Panc1 (cell line): ENCODE results near the gene ARHGAP4. TPM values are rescaled to one million over a fixed set of nuclear protein-coding genes. Genes with fewer than 3 reads are reported as not detected.

ENCODE experiments used
- ATAC-seq: fragments of 200-7000 bp; cut with Tn5 transposase; 2 replicates; pipeline ENCODE4 v1.9.1; 2020; ENCODE audit warnings: mild to moderate bottlenecking, moderate library complexity
- Bru-seq: library from RNA; stranded (reverse); fragments of 400-500 nt; gene quantifications from one replicate; lab custom pipeline; 2021; lab: Mats Ljungman, UMichigan
- BruChase-seq, 2 experiments: library from RNA; stranded (reverse); fragments of 400-500 nt; gene quantifications; one replicate each; lab custom pipeline; 2021; lab: Mats Ljungman, UMichigan
- BruUV-seq: library from RNA; stranded (reverse); fragments of 400-500 nt; replicated peaks from 2 replicates; lab custom pipeline; 2021; lab: Mats Ljungman, UMichigan
- CTCF ChIA-PET: fragments of 300-600 bp; sonication (Branson Sonifier 250); formaldehyde crosslinking; loops from one replicate; lab custom pipeline; 2022; ENCODE audit warnings: antibody characterized with exemption; lab: Charles Lee
- POLR2A ChIA-PET: fragments of 300-600 bp; sonication (Branson Sonifier 250); formaldehyde crosslinking; loops from one replicate; lab custom pipeline; 2022; ENCODE audit warnings: antibody characterized with exemption; lab: Charles Lee
- DNase-seq: peaks from one replicate; pipeline ENCODE4 v3.0.0-alpha.2; 2010; ENCODE audit warnings: low read depth, low spot score
- H3K27ac ChIP-seq: 2 replicates; pipeline ENCODE4 v1.5.1; 2011; ENCODE audit warnings: mild to moderate bottlenecking, low read length, inconsistent platforms
- H3K27me3 ChIP-seq: fragments of 200-500 bp; sonication (Bioruptor generic); 2 replicates; pipeline ENCODE4 v1.6.0; 2014; ENCODE audit warnings: low read length, inconsistent platforms; ENCODE audit not compliant: control insufficient read depth, insufficient read depth
- H3K36me3 ChIP-seq: fragments of 200-500 bp; sonication (Bioruptor generic); 2 replicates; pipeline ENCODE4 v1.5.1; 2014; ENCODE audit warnings: inconsistent platforms, mild to moderate bottlenecking, low read length, moderate library complexity; ENCODE audit not compliant: control insufficient read depth, insufficient read depth
- H3K4me1 ChIP-seq: 2 replicates; pipeline ENCODE4 v1.5.1; 2011; ENCODE audit warnings: inconsistent platforms, mild to moderate bottlenecking, low read length, moderate library complexity; ENCODE audit not compliant: control insufficient read depth, insufficient read depth
- H3K4me3 ChIP-seq, 2 experiments: 2 replicates each; pipeline ENCODE4 v1.5.1; 2011 to 2012; ENCODE audit warnings: low read depth in 2 of 2, low read length in 2 of 2, mild to moderate bottlenecking in 2 of 2, inconsistent platforms in 1 of 2, moderate library complexity in 1 of 2
- H3K9me3 ChIP-seq: fragments of 200-500 bp; sonication (Bioruptor generic); 2 replicates; pipeline ENCODE4 v1.5.1; 2014; ENCODE audit warnings: low read depth, mild to moderate bottlenecking, inconsistent platforms, low read length, moderate library complexity; ENCODE audit not compliant: control insufficient read depth, insufficient read depth
- CTCF ChIP-seq: fragments of 450-650 bp; IDR thresholded peaks from 2 replicates; pipeline ENCODE4 v1.5.1; 2017; ENCODE audit warnings: mild to moderate bottlenecking
- POLR2AphosphoS5 ChIP-seq: IDR thresholded peaks from 2 replicates; pipeline ENCODE4 v1.6.1; 2012; ENCODE audit warnings: mild to moderate bottlenecking, low read depth, low read length, moderate library complexity
- REST ChIP-seq, 2 experiments: IDR thresholded peaks; 2 replicates each; pipeline ENCODE4 v1.6.1; 2011 to 2012; ENCODE audit warnings: low read depth in 2 of 2, control low read depth in 1 of 2, low read length in 1 of 2, mild to moderate bottlenecking in 1 of 2, moderate library complexity in 1 of 2; ENCODE audit not compliant: insufficient read depth in 1 of 2
- SIN3A ChIP-seq: IDR thresholded peaks from 2 replicates; pipeline ENCODE4 v1.6.1; 2012; ENCODE audit warnings: low read depth, mild to moderate bottlenecking, low read length, moderate library complexity, borderline replicate concordance; ENCODE audit not compliant: insufficient read depth
- TCF7L2 ChIP-seq: IDR thresholded peaks from 2 replicates; pipeline ENCODE4 v1.6.1; 2011; ENCODE audit warnings: mild to moderate bottlenecking, low read depth, low read length, inconsistent platforms
- in situ Hi-C: cut with HindIII; loops from 2 replicates; pipeline ENCODE4 v1.10.0; 2016; ENCODE audit warnings: low sequenced_read_pairs, low pct_unique_long_range_greater_than_20kb
- intact Hi-C: fragments of 100-400 bp; cut with micrococcal nuclease; formaldehyde crosslinking; loops from one replicate; pipeline ENCODE4 v1.10.0; 2022; ENCODE audit not compliant: unreplicated experiment
- long read RNA-seq: library from polyadenylated mRNA; unstranded; transcript quantifications from one replicate; pipeline ENCODE4 v2.0.0, GENCODE V29; 2021; ENCODE audit not compliant: unreplicated experiment
- polyA plus RNA-seq: library from polyadenylated mRNA; unstranded; fragments of >200 nt; gene quantifications from one replicate; pipeline ENCODE4 v1.2.1, GENCODE V29; 2012; ENCODE audit warnings: missing spikeins; ENCODE audit not compliant: insufficient read length
- total RNA-seq: library from RNA; stranded (reverse); gene quantifications from one replicate; pipeline ENCODE4 v1.2.1, GENCODE V29; 2021; ENCODE audit not compliant: unreplicated experiment

Gene ARHGAP4
- total RNA-seq: 225 TPM
- 297 TPM for polyA plus RNA-seq
- percentile 82 among the genes with signal in this experiment for Bru-seq, nascent RNA
- BruChase-seq, experiment 1, labeled RNA remaining after a 2-hour chase: percentile 82 among the genes with signal in this experiment
- percentile 87 among the genes with signal in this experiment for BruChase-seq, experiment 2, labeled RNA remaining after a 6-hour chase
- long read RNA-seq, transcript ARHGAP4-201 (22 exons, 3,235 nt): major isoform, 80 of 303 reads
- long read RNA-seq, partial matches to known transcripts: 117 of 303 reads
- long read RNA-seq, other reads (novel, unspliced or antisense): 99 of 303 reads

- H3K27me3 ChIP-seq: no peaks in the 10 kb centered on the region
- peak; percentile 46 for ATAC-seq
- in situ Hi-C loops: no loop called here
- POLR2A ChIA-PET: interaction anchor here (0.7 kb wide), 1 partner anchor 16 kb away, joined by 9 read pairs; no protein-coding TSS in a partner anchor
- no peak for TF ChIP-seq CTCF
- no peak for TF ChIP-seq REST (IDR thresholded peaks at IDR 0.05; ENCODE audit: insufficient read depth in 1 of 2, low read depth in 2 of 2, low read length in 1 of 2)
- TF ChIP-seq TCF7L2: no peak; the same call in 1 of the 2 replicates
- no peak for TF ChIP-seq SIN3A
- TF ChIP-seq POLR2AphosphoS5: peak; percentile 96
- CTCF ChIA-PET: interaction anchor here (0.6 to 5.4 kb wide), 3 partner anchors 15 to 26 kb away, joined by 5 to 45 read pairs (median 9); no protein-coding TSS in a partner anchor
- H3K36me3 ChIP-seq: peaks cover 4% of the 10 kb centered on the region
- H3K27ac ChIP-seq: peak within 1 kb of the TSS; percentile 99
- intact Hi-C loops: loop anchor here (2.0 to 10.0 kb wide), 2 partner anchors 21 to 161 kb away; partner anchors contain the start of gene PLXNB3
- peaks cover 52% of the 10 kb centered on the region for H3K4me1 ChIP-seq
- peak within 1 kb of the TSS; percentile 79 to 95 for H3K4me3 ChIP-seq
- H3K9me3 ChIP-seq: no peaks in the 10 kb centered on the region
- DNase-seq: no peak
- TSS peak; percentile 100 for BruUV-seq
These were observed at the start of gene ARHGAP4 for GRCh38 chrX:153925739-153926551. Gene ARHGAP4 (minus strand): TSS chrX:153926264. CDS start chrX:153926202, 62 bp downstream.

- Histone ChIP-seq H3K9me3 (no peaks in the 10 kb centered on the region), H3K36me3 (no peaks in the 10 kb centered on the region; the same call in 1 of the 2 replicates), H3K27ac (peak overlapping the region; percentile 100), H3K4me1 (peaks cover 12% of the 10 kb centered on the region), H3K4me3 (no peak overlapping the region), H3K27me3 (no peaks in the 10 kb centered on the region)
- no peak for ATAC-seq
- TF ChIP-seq SIN3A (no peak), REST (IDR thresholded peaks at IDR 0.05; ENCODE audit: insufficient read depth in 1 of 2, low read depth in 2 of 2, low read length in 1 of 2) (no peak)
- intact Hi-C loops (no loop called here), in situ Hi-C loops (no loop called here)
- ChIA-PET CTCF (no interaction called here), POLR2A (no interaction called here)
- no TSS peak for BruUV-seq
- no peak for DNase-seq
These were observed 48.7 kb upstream of the ARHGAP4 start for GRCh38 chrX:153974726-153975286.
